Gastrocnemius medialis (tissue), 4 donors: Measurements from ENCODE around the gene FCER2. TPM values are rescaled to one million over a fixed set of nuclear protein-coding genes. Genes with fewer than 3 reads are reported as not detected.

Source experiments
- ATAC-seq, 2 donors: fragments of 150-250 bp; one replicate each; pipeline ENCODE4 v1.9.1; 2016
- DNase-seq, 2 donors: peaks; one replicate each; pipeline ENCODE4 v3.0.0-alpha.2; 2019
- H3K27ac ChIP-seq, 4 donors: fragments of 200-600 bp; sonication (generic); 1 replicate in 1 of 4; 2 replicates in 3 of 4; pipeline ENCODE4 v1.5.1; 2016 to 2018; ENCODE audit warnings: mild to moderate bottlenecking in 2 of 4, moderate library complexity in 1 of 4
- H3K27me3 ChIP-seq, 3 donors: fragments of 200-600 bp; sonication (generic) in 2 of 3; 1 replicate in 1 of 3; 2 replicates in 2 of 3; pipeline versions ENCODE4 v1.5.1 to v1.6.0; 2016 to 2019; ENCODE audit warnings: mild to moderate bottlenecking in 1 of 3, moderate library complexity in 1 of 3
- H3K36me3 ChIP-seq, 2 donors: fragments of 200-600 bp; sonication (generic) in 1 of 2; one replicate each; pipeline ENCODE4 v1.5.1; 2017 to 2018
- H3K4me1 ChIP-seq, 2 donors: fragments of 200-600 bp; sonication (generic) in 1 of 2; one replicate each; pipeline ENCODE4 v1.5.1; 2016 to 2017; ENCODE audit warnings: mild to moderate bottlenecking in 2 of 2
- H3K4me3 ChIP-seq, 4 donors: fragments of 200-600 bp; sonication (generic) in 3 of 4; 1 replicate in 1 of 4; 2 replicates in 3 of 4; pipeline ENCODE4 v1.5.1; 2016 to 2019; ENCODE audit warnings: mild to moderate bottlenecking in 2 of 4
- H3K9me3 ChIP-seq, 3 donors: fragments of 200-600 bp; sonication (generic) in 2 of 3; 1 replicate in 1 of 3; 2 replicates in 2 of 3; pipeline ENCODE4 v1.5.1; 2016 to 2019
- CTCF ChIP-seq, 5 experiments: fragments of 450-650 bp in 3 of 5; fragments of 200-600 bp in 2 of 5; sonication (generic) in 2 of 5; IDR thresholded peaks in 4 of 5; conservative IDR thresholded peaks in 1 of 5; 1 replicate in 4 of 5; 2 replicates in 1 of 5; pipeline ENCODE4 v1.5.1; 2016 to 2019; ENCODE audit warnings: antibody characterized with exemption in 5 of 5, mild to moderate bottlenecking in 3 of 5, moderate library complexity in 3 of 5
- POLR2A ChIP-seq, 2 donors: fragments of 450-650 bp; IDR thresholded peaks; one replicate each; pipeline ENCODE4 v1.6.1; 2017; ENCODE audit warnings: antibody characterized with exemption in 2 of 2, mild to moderate bottlenecking in 2 of 2, moderate library complexity in 2 of 2
- in situ Hi-C, 4 donors: fragments of 200-750 bp; cut with MboI; loops; one replicate each; pipeline versions ENCODE4 v1.15.0 to v1.8.0; 2017; ENCODE audit warnings: low sequenced_read_pairs in 4 of 4
- intact Hi-C: fragments of 100-400 bp; cut with DNase I; formaldehyde crosslinking; loops from one replicate; pipeline ENCODE4 v1.15.1; 2023; ENCODE audit warnings: low total_unique reads
- total RNA-seq, 4 donors: library from RNA; depleted of rRNA; stranded (reverse); fragments of >200 nt; gene quantifications; one replicate each; pipeline versions ENCODE4 v1.1.0 to v1.2.3, GENCODE V29; 2016

The FCER2 gene
- total RNA-seq, 4 donors from 2014 or later: not detected

DNA sequence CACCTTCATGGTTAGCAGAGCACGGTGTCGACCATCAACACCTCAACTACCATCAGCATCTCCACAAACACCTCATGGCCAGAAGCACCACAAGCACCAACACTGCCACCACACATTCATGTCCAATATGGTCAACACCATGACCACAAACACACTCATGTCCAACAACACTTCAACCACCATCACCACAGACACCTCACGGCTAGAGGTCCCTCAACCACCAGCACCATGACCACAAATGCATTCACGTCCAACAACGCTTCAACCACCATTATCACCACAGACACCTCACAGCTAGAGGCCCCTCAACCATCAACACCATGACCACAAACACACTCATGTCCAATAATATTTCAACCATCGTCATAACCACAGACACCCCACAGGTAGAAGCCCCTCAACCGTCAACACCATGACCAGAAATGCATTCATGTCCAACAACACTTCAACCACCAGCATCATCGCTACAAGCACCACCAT, 11.1 kb downstream of the FCER2 start:
- no peak for TF ChIP-seq CTCF (IDR thresholded peaks at IDR 0.05 in 4 of 5, conservative IDR thresholded peaks at IDR 0.05 in 1 of 5)
- TF ChIP-seq POLR2A (IDR thresholded peaks at IDR 0.05): no peak
- no peak overlapping the region for H3K27ac ChIP-seq
- H3K27me3 ChIP-seq: peaks cover 3 to 16% (median 16%) of the 10 kb centered on the region in 3 donors
- no peaks in the 10 kb centered on the region for H3K4me1 ChIP-seq
- ATAC-seq (no peak), DNase-seq (no peak)
- in situ Hi-C loops: no loop called here
- intact Hi-C loops: no loop called here
- H3K36me3 ChIP-seq: no peaks in the 10 kb centered on the region
- H3K4me3 ChIP-seq: no peak overlapping the region
- no peaks in the 10 kb centered on the region for H3K9me3 ChIP-seq

DNA sequence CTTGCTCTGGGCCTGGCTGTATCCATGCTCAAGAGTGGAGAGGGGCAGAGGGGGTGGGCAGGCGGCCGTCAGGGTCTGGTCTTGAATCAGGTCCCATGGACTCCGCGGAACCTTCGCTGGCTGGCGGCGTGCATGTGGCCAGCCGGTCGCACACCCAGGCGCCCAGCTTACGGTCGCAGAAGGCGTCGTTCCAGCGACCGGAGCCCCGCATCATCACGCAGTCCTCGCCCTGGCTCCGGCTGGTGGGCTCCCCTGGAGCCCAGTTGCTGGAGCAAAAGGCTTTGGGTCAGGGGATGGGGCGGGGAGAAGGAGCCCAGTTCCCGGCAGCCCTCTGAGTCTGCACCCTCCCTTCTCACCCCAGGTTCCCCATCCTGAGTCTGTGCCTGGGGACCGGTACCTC, 12.8 kb downstream of the FCER2 start:
- in situ Hi-C loops: no loop called here

DNA sequence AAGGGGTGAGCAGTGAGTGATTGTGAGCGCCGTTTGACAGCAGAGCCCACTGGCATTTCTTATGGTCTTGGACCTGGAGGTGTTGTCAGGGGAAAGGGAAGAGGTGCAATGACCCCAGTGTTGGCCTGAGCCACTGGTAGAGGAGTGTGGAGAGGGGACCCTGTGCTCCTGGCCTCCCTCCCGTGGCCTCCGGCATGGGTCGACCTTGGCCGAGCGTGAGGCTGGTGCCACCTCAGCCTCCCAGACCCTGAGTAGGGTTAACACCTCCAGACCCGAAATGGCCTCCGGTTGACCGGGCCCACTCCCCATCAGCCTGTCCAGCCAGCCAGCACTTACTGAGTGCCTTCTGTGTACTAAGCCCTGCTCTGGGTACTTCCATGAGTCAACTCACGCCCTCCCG, 14.8 kb downstream of the FCER2 start:
- Histone ChIP-seq H3K27ac (no peak overlapping the region), H3K4me3 (no peak overlapping the region), H3K4me1 (no peaks in the 10 kb centered on the region), H3K36me3 (peaks cover 0 to 22% of the 10 kb centered on the region in 2 donors), H3K27me3 (peaks cover 3 to 16% (median 12%) of the 10 kb centered on the region in 3 donors), H3K9me3 (no peaks in the 10 kb centered on the region)
- intact Hi-C loops: loop anchor here (10.0 kb wide), 1 partner anchor 332 kb away; no protein-coding TSS in a partner anchor
- TF ChIP-seq CTCF (IDR thresholded peaks at IDR 0.05 in 4 of 5, conservative IDR thresholded peaks at IDR 0.05 in 1 of 5): no peak
- TF ChIP-seq POLR2A (IDR thresholded peaks at IDR 0.05): no peak
- in situ Hi-C loops: no loop called here
- ATAC-seq: no peak
- no peak for DNase-seq

More for the DNA sequence above, 12.8 kb downstream of the FCER2 start:
- no peak for DNase-seq
- no peak for ATAC-seq
- H3K9me3 ChIP-seq: no peaks in the 10 kb centered on the region
- peaks cover 0 to 4% of the 10 kb centered on the region in 2 donors for H3K36me3 ChIP-seq
- H3K4me1 ChIP-seq: no peaks in the 10 kb centered on the region
- H3K4me3 ChIP-seq: no peak overlapping the region
- intact Hi-C loops: loop anchor here (10.0 kb wide), 1 partner anchor 334 kb away; no protein-coding TSS in a partner anchor
- TF ChIP-seq POLR2A (IDR thresholded peaks at IDR 0.05) (no peak), CTCF (IDR thresholded peaks at IDR 0.05 in 4 of 5, conservative IDR thresholded peaks at IDR 0.05 in 1 of 5) (no peak)
- H3K27ac ChIP-seq: no peak overlapping the region
- H3K27me3 ChIP-seq: peaks cover 3 to 16% (median 12%) of the 10 kb centered on the region in 3 donors

- H3K9me3 ChIP-seq: no peaks in the 10 kb centered on the region
- no peak for DNase-seq
- intact Hi-C loops (loop anchor here (10.0 kb wide), 1 partner anchor 331 kb away; no protein-coding TSS in a partner anchor), in situ Hi-C loops (no loop called here)
- H3K4me1 ChIP-seq: peaks cover 4 to 9% of the 10 kb centered on the region in 2 donors
- TF ChIP-seq CTCF (IDR thresholded peaks at IDR 0.05 in 4 of 5, conservative IDR thresholded peaks at IDR 0.05 in 1 of 5): no peak
- no peak for TF ChIP-seq POLR2A (IDR thresholded peaks at IDR 0.05)
- H3K27ac ChIP-seq: no peak overlapping the region
- H3K27me3 ChIP-seq: peaks cover 3 to 16% (median 8%) of the 10 kb centered on the region in 3 donors
- ATAC-seq: no peak
- peaks cover 0 to 22% of the 10 kb centered on the region in 2 donors for H3K36me3 ChIP-seq
- no peak overlapping the region for H3K4me3 ChIP-seq
Measured at GRCh38 chr19:7685546-7686445, 16.1 kb downstream of the FCER2 start.
